Testis (tissue), 3 donors: ENCODE data around the gene ACAA2. TPM values are rescaled to one million over a fixed set of nuclear protein-coding genes. Genes with fewer than 3 reads are reported as not detected.

ENCODE experiments used
- DNase-seq: peaks from one replicate; pipeline ENCODE4 v3.0.0-alpha.2; 2019
- H3K27ac ChIP-seq, 2 donors: fragments of 200-600 bp; sonication (generic); one replicate each; pipeline ENCODE4 v1.5.1; 2019
- H3K27me3 ChIP-seq: fragments of 200-600 bp; sonication (generic); one replicate; pipeline ENCODE4 v1.5.1; 2019
- H3K36me3 ChIP-seq: fragments of 200-600 bp; sonication (generic); one replicate; pipeline ENCODE4 v1.5.1; 2017; ENCODE audit warnings: low read depth; ENCODE audit errors: missing control alignments
- H3K4me1 ChIP-seq: fragments of 200-600 bp; sonication (generic); one replicate; pipeline ENCODE4 v1.5.1; 2019
- H3K4me3 ChIP-seq, 2 donors: fragments of 200-600 bp; sonication (generic); one replicate each; pipeline ENCODE4 v1.5.1; 2017 to 2019
- H3K9me3 ChIP-seq: fragments of 200-600 bp; sonication (generic); one replicate; pipeline ENCODE4 v1.5.1; 2017
- POLR2A ChIP-seq: fragments of 450-650 bp; IDR thresholded peaks from one replicate; pipeline ENCODE4 v1.6.1; 2017; ENCODE audit warnings: antibody characterized with exemption, mild to moderate bottlenecking, moderate library complexity
- WGBS, 2 donors: methylation state at CpG; one replicate each; pipeline ENCODE4 v1.1.5; 2018; 5-methylcytosine and 5-hydroxymethylcytosine counted together
- intact Hi-C: fragments of 100-400 bp; cut with DNase I; formaldehyde crosslinking; loops from one replicate; pipeline ENCODE4 v1.15.1; 2023; ENCODE audit warnings: low total_unique reads
- polyA plus RNA-seq: library from polyadenylated mRNA; stranded (reverse); fragments of 350-450 nt; fragmentation: Illumina TruSeq; extraction: RNeasy Lipid Tissue Mini Kit (QIAGEN cat#74804); gene quantifications from one replicate; pipeline ENCODE4 v1.2.3, GENCODE V29; 2014; ENCODE audit warnings: low read depth, low replicate concordance; ENCODE audit not compliant: insufficient read depth
- total RNA-seq, 2 donors: library from RNA; depleted of rRNA; stranded (reverse); fragments of >200 nt; gene quantifications; one replicate each; pipeline ENCODE4 v1.2.3, GENCODE V29; 2016
- TF ChIP-seq, protein P1 (sequence below), 3 experiments: fragments of 450-650 bp in 2 of 3; fragments of 200-600 bp in 1 of 3; sonication (generic) in 1 of 3; IDR thresholded peaks; one replicate each; pipeline ENCODE4 v1.5.1; 2016 to 2019; ENCODE audit warnings: antibody characterized with exemption in 3 of 3, mild to moderate bottlenecking in 2 of 3, moderate library complexity in 1 of 3

Gene ACAA2
- total and polyA plus RNA-seq, 3 donors from 2014 or later, result 42.2 to 77.2 (median 48.7) TPM

DNA sequence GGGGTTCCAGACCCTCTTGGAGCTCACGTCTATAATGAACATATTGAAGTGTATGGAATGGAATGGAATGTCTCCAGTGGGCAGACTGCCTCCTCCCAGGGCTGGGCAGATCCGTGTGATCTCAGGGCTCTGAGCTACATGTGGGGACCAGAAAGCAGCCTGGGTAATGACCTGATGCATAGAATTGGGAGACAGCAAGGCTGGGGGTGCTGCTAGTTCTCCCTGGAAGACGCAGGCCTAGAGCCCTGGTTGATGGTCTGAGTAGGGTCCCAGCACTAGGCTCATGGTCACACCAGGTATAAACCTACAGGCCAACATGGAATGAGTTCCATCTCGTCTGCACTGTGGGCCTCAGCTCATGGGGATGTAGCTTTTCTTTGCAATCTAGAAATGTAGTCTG is 46.7 kb downstream of the ACAA2 start:
- Histone ChIP-seq H3K36me3 (no peaks in the 10 kb centered on the region), H3K4me3 (no peak overlapping the region), H3K27ac (no peak overlapping the region), H3K9me3 (no peaks in the 10 kb centered on the region), H3K27me3 (no peaks in the 10 kb centered on the region), H3K4me1 (no peaks in the 10 kb centered on the region)
- TF ChIP-seq POLR2A, result no peak
- TF ChIP-seq, protein P1, sequence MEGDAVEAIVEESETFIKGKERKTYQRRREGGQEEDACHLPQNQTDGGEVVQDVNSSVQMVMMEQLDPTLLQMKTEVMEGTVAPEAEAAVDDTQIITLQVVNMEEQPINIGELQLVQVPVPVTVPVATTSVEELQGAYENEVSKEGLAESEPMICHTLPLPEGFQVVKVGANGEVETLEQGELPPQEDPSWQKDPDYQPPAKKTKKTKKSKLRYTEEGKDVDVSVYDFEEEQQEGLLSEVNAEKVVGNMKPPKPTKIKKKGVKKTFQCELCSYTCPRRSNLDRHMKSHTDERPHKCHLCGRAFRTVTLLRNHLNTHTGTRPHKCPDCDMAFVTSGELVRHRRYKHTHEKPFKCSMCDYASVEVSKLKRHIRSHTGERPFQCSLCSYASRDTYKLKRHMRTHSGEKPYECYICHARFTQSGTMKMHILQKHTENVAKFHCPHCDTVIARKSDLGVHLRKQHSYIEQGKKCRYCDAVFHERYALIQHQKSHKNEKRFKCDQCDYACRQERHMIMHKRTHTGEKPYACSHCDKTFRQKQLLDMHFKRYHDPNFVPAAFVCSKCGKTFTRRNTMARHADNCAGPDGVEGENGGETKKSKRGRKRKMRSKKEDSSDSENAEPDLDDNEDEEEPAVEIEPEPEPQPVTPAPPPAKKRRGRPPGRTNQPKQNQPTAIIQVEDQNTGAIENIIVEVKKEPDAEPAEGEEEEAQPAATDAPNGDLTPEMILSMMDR (IDR thresholded peaks at IDR 0.05), result no peak
- no peak for DNase-seq
- WGBS, 2 donors, result 91 to 92% methylated on average over 2 to 4 of the region's 4 CpGs
- intact Hi-C loops, result no loop called here

DNA sequence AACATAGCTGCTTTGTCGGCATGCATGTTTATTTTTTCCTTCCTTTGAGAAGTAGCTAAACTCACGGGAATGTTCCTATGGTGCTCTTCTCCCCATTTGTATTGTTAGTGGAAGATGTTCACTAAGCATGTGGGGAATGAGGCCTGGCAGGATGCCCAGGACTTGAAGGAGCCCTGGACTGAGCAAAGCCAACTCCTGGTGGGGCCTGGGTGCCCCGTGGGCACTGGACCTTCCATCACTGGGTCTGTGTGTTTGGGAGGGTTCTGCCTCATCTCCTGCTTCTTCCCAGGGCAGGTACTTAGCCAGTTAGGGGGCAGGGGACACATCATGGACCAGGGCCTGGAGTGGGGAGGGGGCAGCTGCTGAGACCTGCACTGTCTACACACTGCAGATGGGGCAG is 49.3 kb downstream of the ACAA2 start:
- no peaks in the 10 kb centered on the region for H3K9me3 ChIP-seq
- DNase-seq, result no peak
- no peaks in the 10 kb centered on the region for H3K27me3 ChIP-seq
- H3K27ac ChIP-seq, result no peak overlapping the region
- H3K4me3 ChIP-seq, result no peak overlapping the region
- no peaks in the 10 kb centered on the region for H3K36me3 ChIP-seq
- TF ChIP-seq, protein P1 (IDR thresholded peaks at IDR 0.05), result no peak
- TF ChIP-seq POLR2A, result no peak
- WGBS, 2 donors, result 44 to 65% methylated on average over 3 of the region's 3 CpGs
- intact Hi-C loops, result no loop called here
- no peaks in the 10 kb centered on the region for H3K4me1 ChIP-seq

- Histone ChIP-seq H3K36me3 (no peaks in the 10 kb centered on the region), H3K4me3 (no peak overlapping the region), H3K9me3 (no peaks in the 10 kb centered on the region), H3K4me1 (no peaks in the 10 kb centered on the region), H3K27ac (no peak overlapping the region), H3K27me3 (no peaks in the 10 kb centered on the region)
- no peak for TF ChIP-seq POLR2A
- TF ChIP-seq, protein P1 (IDR thresholded peaks at IDR 0.05), result no peak
- DNase-seq, result no peak
- 90 to 97% methylated on average over 2 of the region's 2 CpGs for WGBS, 2 donors
- intact Hi-C loops, result no loop called here
These were observed 49.7 kb downstream of the ACAA2 start for GRCh38 chr18:49763590-49763989.

DNA sequence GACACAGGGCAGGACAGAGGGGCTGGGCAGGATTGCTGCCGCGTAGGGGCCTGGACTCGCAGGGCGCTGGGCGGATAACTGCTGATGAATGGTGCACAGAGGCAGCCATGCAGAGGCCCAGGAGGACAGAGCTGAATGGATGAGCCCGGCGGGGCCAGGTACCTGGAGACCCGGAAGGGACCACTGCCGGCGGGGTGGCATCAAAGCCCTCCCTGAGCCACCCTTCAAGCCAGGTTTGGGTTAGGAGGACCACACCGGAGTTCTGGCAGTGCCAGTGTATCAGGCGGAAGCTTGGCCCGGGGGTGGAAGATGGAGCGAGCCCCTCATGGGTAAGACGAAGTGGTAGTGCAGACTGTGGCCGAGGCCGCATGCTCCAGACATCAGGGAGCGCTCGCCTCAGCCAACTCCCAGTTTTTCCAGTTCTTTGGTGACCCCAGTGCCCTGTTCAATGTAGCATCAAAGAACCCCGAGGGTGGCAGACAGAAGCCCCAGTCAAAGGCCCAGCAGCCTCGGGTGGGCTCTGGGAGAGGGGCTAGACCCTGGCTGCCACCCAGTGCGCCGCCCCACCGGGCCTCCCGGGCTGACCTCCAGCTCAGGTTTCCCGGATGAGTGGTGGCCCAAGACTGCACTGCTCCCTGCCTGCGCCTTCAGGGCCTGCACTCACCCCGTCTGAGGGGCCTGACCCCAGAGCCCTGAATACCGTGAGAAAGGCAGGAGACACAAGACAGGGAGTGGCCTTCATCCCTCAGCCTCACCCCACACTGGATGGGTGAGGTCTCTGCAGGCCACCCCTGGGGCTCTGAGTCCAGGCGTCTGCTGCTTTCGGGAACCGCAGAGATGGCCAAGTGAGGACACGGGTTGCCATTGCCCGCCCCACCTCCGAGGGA is 50.9 kb downstream of the ACAA2 start:
- H3K27me3 ChIP-seq, result no peaks in the 10 kb centered on the region
- no peaks in the 10 kb centered on the region for H3K9me3 ChIP-seq
- TF ChIP-seq POLR2A, result no peak
- TF ChIP-seq, protein P1 (IDR thresholded peaks at IDR 0.05), result no peak
- 89 to 92% methylated on average over 26 to 33 of the region's 35 CpGs for WGBS, 2 donors
- H3K27ac ChIP-seq, result no peak overlapping the region
- no peaks in the 10 kb centered on the region for H3K36me3 ChIP-seq
- no peaks in the 10 kb centered on the region for H3K4me1 ChIP-seq
- H3K4me3 ChIP-seq, result no peak overlapping the region
- intact Hi-C loops, result no loop called here
- DNase-seq, result no peak

- Histone ChIP-seq H3K4me1 (no peaks in the 10 kb centered on the region), H3K4me3 (no peak overlapping the region), H3K9me3 (no peaks in the 10 kb centered on the region), H3K36me3 (no peaks in the 10 kb centered on the region), H3K27ac (no peak overlapping the region), H3K27me3 (no peaks in the 10 kb centered on the region)
- TF ChIP-seq, protein P1 (IDR thresholded peaks at IDR 0.05), result no peak
- TF ChIP-seq POLR2A, result no peak
- no peak for DNase-seq
- 78 to 96% methylated on average over 7 to 10 of the region's 10 CpGs for WGBS, 2 donors
- intact Hi-C loops, result no loop called here
These were observed 51.6 kb downstream of the ACAA2 start for GRCh38 chr18:49761771-49762170.
